HG02981 (cell line): ENCODE results near the gene MAPT.
"Not testable (repeated sequence)": the region's sequence is repeated elsewhere in the genome, so short reads cannot be mapped to it uniquely, and the experiment has no call there.

ENCODE experiments used
- ATAC-seq: cut with Tn5 transposase; IDR thresholded peaks from one replicate; pipeline ENCODE4 v1.9.1; 2021; ENCODE audit warnings: mild to moderate bottlenecking, moderate library complexity; ENCODE audit not compliant: unreplicated experiment

The MAPT gene

DNA sequence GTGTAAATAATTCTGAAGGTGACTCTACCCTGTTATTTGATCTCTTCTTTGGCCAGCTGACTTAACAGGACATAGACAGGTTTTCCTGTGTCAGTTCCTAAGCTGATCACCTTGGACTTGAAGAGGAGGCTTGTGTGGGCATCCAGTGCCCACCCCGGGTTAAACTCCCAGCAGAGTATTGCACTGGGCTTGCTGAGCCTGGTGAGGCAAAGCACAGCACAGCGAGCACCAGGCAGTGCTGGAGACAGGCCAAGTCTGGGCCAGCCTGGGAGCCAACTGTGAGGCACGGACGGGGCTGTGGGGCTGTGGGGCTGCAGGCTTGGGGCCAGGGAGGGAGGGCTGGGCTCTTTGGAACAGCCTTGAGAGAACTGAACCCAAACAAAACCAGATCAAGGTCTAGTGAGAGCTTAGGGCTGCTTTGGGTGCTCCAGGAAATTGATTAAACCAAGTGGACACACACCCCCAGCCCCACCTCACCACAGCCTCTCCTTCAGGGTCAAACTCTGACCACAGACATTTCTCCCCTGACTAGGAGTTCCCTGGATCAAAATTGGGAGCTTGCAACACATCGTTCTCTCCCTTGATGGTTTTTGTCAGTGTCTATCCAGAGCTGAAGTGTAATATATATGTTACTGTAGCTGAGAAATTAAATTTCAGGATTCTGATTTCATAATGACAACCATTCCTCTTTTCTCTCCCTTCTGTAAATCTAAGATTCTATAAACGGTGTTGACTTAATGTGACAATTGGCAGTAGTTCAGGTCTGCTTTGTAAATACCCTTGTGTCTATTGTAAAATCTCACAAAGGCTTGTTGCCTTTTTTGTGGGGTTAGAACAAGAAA lies 109.8 kb downstream of the MAPT start:
- ATAC-seq, result no peak

DNA sequence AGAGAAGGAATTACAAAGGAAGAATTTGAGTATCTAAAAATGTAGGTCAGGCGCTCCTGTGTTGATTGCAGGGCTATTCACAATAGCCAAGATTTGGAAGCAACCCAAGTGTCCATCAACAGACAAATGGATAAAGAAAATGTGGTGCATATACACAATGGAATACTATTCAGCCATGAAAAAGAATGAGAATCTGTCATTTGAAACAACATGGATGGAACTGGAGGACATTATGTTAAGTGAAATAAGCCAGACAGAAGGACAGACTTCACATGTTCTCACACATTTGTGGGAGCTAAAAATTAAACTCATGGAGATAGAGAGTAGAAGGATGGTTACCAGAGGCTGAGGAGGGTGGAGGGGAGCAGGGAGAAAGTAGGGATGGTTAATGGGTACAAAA lies 111.7 kb downstream of the MAPT start:
- not testable (repeated sequence) for ATAC-seq

DNA sequence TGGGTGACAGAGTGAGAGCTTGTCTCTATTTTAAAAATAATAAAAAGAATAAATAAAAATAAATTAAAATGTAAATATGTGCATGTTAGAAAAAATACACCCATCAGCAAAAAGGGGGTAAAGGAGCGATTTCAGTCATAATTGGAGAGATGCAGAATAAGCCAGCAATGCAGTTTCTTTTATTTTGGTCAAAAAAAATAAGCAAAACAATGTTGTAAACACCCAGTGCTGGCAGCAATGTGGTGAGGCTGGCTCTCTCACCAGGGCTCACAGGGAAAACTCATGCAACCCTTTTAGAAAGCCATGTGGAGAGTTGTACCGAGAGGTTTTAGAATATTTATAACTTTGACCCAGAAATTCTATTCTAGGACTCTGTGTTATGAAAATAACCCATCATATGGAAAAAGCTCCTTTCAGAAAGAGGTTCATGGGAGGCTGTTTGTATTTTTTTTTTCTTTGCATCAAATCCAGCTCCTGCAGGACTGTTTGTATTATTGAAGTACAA lies 113.2 kb downstream of the MAPT start:
- no peak for ATAC-seq

DNA sequence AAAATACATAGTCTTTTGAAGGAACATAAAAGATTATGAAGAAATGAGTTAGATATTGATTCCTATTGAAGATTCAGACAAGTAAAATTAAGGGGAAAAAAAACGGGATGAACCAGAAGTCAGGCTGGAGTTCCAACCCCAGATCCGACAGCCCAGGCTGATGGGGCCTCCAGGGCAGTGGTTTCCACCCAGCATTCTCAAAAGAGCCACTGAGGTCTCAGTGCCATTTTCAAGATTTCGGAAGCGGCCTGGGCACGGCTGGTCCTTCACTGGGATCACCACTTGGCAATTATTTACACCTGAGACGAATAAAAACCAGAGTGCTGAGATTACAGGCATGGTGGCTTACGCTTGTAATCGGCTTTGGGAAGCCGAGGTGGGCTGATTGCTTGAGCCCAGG lies 114.2 kb downstream of the MAPT start:
- ATAC-seq, result no peak

DNA sequence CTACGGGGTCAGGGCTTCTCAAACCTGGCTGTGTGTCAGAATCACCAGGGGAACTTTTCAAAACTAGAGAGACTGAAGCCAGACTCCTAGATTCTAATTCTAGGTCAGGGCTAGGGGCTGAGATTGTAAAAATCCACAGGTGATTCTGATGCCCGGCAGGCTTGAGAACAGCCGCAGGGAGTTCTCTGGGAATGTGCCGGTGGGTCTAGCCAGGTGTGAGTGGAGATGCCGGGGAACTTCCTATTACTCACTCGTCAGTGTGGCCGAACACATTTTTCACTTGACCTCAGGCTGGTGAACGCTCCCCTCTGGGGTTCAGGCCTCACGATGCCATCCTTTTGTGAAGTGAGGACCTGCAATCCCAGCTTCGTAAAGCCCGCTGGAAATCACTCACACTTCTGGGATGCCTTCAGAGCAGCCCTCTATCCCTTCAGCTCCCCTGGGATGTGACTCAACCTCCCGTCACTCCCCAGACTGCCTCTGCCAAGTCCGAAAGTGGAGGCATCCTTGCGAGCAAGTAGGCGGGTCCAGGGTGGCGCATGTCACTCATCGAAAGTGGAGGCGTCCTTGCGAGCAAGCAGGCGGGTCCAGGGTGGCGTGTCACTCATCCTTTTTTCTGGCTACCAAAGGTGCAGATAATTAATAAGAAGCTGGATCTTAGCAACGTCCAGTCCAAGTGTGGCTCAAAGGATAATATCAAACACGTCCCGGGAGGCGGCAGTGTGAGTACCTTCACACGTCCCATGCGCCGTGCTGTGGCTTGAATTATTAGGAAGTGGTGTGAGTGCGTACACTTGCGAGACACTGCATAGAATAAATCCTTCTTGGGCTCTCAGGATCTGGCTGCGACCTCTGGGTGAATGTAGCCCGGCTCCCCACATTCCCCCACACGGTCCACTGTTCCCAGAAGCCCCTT lies 115.6 kb downstream of the MAPT start:
- no peak for ATAC-seq

DNA sequence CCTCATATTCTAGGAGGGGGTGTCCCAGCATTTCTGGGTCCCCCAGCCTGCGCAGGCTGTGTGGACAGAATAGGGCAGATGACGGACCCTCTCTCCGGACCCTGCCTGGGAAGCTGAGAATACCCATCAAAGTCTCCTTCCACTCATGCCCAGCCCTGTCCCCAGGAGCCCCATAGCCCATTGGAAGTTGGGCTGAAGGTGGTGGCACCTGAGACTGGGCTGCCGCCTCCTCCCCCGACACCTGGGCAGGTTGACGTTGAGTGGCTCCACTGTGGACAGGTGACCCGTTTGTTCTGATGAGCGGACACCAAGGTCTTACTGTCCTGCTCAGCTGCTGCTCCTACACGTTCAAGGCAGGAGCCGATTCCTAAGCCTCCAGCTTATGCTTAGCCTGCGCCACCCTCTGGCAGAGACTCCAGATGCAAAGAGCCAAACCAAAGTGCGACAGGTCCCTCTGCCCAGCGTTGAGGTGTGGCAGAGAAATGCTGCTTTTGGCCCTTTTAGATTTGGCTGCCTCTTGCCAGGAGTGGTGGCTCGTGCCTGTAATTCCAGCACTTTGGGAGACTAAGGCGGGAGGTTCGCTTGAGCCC lies 116.3 kb downstream of the MAPT start:
- no peak for ATAC-seq

DNA sequence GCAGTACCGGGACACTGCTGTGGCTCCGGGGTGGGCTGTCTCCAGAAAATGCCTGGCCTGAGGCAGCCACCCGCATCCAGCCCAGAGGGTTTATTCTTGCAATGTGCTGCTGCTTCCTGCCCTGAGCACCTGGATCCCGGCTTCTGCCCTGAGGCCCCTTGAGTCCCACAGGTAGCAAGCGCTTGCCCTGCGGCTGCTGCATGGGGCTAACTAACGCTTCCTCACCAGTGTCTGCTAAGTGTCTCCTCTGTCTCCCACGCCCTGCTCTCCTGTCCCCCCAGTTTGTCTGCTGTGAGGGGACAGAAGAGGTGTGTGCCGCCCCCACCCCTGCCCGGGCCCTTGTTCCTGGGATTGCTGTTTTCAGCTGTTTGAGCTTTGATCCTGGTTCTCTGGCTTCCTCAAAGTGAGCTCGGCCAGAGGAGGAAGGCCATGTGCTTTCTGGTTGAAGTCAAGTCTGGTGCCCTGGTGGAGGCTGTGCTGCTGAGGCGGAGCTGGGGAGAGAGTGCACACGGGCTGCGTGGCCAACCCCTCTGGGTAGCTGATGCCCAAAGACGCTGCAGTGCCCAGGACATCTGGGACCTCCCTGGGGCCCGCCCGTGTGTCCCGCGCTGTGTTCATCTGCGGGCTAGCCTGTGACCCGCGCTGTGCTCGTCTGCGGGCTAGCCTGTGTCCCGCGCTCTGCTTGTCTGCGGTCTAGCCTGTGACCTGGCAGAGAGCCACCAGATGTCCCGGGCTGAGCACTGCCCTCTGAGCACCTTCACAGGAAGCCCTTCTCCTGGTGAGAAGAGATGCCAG lies 117.6 kb downstream of the MAPT start:
- ATAC-seq, result no peak

DNA sequence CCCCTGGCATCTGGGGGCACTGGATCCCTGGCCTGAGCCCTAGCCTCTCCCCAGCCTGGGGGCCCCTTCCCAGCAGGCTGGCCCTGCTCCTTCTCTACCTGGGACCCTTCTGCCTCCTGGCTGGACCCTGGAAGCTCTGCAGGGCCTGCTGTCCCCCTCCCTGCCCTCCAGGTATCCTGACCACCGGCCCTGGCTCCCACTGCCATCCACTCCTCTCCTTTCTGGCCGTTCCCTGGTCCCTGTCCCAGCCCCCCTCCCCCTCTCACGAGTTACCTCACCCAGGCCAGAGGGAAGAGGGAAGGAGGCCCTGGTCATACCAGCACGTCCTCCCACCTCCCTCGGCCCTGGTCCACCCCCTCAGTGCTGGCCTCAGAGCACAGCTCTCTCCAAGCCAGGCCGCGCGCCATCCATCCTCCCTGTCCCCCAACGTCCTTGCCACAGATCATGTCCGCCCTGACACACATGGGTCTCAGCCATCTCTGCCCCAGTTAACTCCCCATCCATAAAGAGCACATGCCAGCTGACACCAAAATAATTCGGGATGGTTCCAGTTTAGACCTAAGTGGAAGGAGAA lies 118.2 kb downstream of the MAPT start:
- no peak for ATAC-seq

DNA sequence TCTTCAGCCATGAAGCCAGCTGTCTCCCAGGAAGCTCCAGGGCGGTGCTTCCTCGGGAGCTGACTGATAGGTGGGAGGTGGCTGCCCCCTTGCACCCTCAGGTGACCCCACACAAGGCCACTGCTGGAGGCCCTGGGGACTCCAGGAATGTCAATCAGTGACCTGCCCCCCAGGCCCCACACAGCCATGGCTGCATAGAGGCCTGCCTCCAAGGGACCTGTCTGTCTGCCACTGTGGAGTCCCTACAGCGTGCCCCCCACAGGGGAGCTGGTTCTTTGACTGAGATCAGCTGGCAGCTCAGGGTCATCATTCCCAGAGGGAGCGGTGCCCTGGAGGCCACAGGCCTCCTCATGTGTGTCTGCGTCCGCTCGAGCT lies 118.8 kb downstream of the MAPT start:
- ATAC-seq, result no peak

DNA sequence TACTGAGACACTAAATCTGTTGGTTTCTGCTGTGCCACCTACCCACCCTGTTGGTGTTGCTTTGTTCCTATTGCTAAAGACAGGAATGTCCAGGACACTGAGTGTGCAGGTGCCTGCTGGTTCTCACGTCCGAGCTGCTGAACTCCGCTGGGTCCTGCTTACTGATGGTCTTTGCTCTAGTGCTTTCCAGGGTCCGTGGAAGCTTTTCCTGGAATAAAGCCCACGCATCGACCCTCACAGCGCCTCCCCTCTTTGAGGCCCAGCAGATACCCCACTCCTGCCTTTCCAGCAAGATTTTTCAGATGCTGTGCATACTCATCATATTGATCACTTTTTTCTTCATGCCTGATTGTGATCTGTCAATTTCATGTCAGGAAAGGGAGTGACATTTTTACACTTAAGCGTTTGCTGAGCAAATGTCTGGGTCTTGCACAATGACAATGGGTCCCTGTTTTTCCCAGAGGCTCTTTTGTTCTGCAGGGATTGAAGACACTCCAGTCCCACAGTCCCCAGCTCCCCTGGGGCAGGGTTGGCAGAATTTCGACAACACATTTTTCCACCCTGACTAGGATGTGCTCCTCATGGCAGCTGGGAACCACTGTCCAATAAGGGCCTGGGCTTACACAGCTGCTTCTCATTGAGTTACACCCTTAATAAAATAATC lies 119.3 kb downstream of the MAPT start:
- ATAC-seq, result no peak

DNA sequence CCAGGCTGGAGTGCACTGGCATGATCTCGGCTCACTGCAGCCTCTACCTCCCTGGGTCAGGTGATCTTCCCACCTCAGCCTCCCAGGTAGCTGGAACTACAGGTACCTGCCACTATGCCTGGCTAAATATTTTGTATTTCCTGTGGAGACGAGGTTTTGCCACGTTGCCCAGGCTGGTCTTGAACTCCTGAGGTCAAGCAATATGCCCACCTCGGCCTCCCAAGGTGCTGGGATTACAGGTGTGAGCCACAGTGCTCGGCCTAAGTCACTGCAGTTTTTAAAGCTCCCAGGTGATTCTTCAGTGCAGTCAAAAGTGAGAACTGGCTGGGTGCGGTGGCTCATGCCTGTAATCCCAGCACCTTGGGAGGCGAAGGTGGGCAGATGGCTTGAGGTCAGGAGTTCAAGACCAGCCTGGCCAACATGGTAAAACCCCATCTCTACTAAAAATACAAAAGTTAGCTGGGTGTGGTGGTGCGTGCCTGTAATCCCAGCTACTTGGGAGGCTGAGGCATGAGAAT lies 125.1 kb downstream of the MAPT start:
- not testable (repeated sequence) for ATAC-seq

DNA sequence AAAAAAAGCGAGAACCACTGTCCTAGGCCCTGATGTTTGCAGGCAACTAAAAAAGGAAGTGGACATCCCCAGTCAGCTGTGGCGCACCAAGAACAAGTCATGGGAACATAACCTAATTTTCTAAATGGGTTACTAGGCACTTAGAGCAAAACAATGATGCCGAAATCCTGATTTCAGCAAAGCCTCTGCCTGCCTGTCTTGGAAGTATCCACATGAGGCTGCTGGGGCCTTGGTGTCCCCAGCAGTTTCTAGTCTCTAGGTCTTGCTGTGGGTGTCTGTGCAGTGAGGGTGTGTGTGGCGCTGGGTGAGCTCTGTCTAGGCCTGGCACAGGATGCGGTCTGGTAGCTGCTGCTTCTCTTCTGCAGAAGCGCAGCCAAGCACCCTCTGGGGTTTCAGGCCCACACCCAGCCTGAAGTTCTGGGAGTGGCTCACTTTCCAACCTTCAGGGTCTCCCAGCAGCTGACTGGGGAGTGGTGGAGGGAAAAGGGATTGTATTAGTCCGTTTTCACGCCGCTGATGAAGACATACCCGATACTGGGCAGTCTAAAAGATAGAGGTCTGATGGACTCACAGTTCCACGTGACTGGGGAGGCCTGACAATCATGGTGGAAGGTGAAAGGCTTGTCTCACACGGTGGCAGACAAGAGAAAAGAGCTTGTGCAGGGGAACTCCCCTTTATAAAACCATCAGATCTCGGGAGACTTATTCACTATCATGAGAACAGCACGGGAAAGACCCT lies 125.8 kb downstream of the MAPT start:
- no peak for ATAC-seq

DNA sequence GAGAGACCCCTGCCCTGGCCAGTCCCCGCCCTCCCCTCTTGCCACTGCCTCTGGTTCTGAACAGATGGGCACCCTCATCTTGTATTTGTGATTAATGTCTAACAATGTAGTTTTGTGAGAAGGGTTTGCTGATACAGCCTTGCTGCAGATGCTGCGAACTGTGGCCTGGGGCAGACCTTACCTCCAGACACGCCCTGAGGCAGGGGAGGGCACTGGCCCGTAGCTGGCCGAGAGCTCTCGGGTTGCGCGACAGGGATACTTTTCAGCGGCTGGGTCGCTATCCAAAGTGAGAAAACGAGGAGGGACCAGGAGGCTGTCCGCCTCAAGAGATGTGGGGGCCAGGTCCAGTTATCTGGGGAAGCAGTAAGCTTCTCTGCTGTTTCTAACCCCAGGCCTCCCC lies 126.6 kb downstream of the MAPT start:
- no peak for ATAC-seq

DNA sequence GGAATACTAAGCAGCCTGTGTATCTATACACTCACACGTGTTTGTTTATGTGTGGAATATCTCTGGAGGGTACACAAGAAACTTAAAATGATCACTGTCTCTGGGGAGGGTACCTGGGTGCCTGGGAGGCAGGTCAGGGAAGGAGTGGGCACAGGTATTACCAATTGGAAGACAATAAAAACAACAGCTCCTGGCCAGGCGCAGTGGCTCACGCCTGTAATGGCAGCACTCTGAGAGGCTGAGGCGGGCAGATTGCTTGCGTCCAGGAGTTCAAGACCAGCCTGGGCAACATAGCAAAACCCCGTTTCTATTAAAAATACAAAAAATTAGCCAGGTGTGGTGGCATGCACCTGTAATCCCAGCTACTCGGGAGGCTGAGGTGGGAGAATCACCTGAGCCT lies 129.0 kb downstream of the MAPT start:
- ATAC-seq, result not testable (repeated sequence)

DNA sequence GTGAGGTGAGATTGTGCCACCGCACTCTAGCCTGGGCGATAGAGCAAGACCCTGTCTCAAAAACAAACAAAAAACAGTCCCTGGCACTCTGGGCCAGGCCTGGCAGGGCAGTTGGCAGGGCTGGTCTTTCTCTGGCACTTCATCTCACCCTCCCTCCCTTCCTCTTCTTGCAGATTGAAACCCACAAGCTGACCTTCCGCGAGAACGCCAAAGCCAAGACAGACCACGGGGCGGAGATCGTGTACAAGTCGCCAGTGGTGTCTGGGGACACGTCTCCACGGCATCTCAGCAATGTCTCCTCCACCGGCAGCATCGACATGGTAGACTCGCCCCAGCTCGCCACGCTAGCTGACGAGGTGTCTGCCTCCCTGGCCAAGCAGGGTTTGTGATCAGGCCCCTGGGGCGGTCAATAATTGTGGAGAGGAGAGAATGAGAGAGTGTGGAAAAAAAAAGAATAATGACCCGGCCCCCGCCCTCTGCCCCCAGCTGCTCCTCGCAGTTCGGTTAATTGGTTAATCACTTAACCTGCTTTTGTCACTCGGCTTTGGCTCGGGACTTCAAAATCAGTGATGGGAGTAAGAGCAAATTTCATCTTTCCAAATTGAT lies 129.5 kb downstream of the MAPT start:
- no peak for ATAC-seq

DNA sequence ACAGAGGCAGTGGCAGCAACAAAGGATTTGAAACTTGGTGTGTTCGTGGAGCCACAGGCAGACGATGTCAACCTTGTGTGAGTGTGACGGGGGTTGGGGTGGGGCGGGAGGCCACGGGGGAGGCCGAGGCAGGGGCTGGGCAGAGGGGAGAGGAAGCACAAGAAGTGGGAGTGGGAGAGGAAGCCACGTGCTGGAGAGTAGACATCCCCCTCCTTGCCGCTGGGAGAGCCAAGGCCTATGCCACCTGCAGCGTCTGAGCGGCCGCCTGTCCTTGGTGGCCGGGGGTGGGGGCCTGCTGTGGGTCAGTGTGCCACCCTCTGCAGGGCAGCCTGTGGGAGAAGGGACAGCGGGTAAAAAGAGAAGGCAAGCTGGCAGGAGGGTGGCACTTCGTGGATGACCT lies 130.2 kb downstream of the MAPT start:
- ATAC-seq, result no peak

DNA sequence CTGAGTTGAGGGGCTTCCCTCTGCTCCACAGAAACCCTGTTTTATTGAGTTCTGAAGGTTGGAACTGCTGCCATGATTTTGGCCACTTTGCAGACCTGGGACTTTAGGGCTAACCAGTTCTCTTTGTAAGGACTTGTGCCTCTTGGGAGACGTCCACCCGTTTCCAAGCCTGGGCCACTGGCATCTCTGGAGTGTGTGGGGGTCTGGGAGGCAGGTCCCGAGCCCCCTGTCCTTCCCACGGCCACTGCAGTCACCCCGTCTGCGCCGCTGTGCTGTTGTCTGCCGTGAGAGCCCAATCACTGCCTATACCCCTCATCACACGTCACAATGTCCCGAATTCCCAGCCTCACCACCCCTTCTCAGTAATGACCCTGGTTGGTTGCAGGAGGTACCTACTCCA lies 130.7 kb downstream of the MAPT start:
- ATAC-seq, result no peak

DNA sequence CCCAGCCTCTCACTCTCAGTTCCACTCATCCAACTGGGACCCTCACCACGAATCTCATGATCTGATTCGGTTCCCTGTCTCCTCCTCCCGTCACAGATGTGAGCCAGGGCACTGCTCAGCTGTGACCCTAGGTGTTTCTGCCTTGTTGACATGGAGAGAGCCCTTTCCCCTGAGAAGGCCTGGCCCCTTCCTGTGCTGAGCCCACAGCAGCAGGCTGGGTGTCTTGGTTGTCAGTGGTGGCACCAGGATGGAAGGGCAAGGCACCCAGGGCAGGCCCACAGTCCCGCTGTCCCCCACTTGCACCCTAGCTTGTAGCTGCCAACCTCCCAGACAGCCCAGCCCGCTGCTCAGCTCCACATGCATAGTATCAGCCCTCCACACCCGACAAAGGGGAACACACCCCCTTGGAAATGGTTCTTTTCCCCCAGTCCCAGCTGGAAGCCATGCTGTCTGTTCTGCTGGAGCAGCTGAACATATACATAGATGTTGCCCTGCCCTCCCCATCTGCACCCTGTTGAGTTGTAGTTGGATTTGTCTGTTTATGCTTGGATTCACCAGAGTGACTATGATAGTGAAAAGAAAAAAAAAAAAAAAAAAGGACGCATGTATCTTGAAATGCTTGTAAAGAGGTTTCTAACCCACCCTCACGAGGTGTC lies 131.3 kb downstream of the MAPT start:
- no peak for ATAC-seq
